Lower leg skin (tissue), 4 donors: Measurements from ENCODE around the gene NOL4L. TPM values are rescaled to one million over a fixed set of nuclear protein-coding genes. Genes with fewer than 3 reads are reported as not detected.

Experiments used
- DNase-seq, 2 donors: peaks; one replicate each; pipeline ENCODE4 v3.0.0-alpha.2; 2019; ENCODE audit warnings: low spot score in 2 of 2
- H3K4me3 ChIP-seq: fragments of 200-600 bp; sonication (generic); 2 replicates; pipeline ENCODE4 v1.5.1; 2017; ENCODE audit warnings: mild to moderate bottlenecking, low read depth; ENCODE audit not compliant: poor library complexity, severe bottlenecking
- POLR2A ChIP-seq, 2 donors: fragments of 450-650 bp; IDR thresholded peaks; one replicate each; pipeline ENCODE4 v1.6.1; 2016 to 2017; ENCODE audit warnings: antibody characterized with exemption in 2 of 2, mild to moderate bottlenecking in 1 of 2, moderate library complexity in 1 of 2
- WGBS, 2 donors: methylation state at CpG; one replicate each; pipeline ENCODE4 v1.1.5; 2018; 5-methylcytosine and 5-hydroxymethylcytosine counted together
- intact Hi-C: fragments of 100-400 bp; cut with DNase I; formaldehyde crosslinking; loops from one replicate; pipeline ENCODE4 v1.15.0; 2023; ENCODE audit warnings: low total_unique reads
- total RNA-seq, 4 donors: library from RNA; depleted of rRNA; stranded (reverse); fragments of >200 nt; gene quantifications; one replicate each; pipeline ENCODE4 v1.1.0, GENCODE V29; 2016
- TF ChIP-seq, protein P1 (sequence below), 3 donors: fragments of 450-650 bp; IDR thresholded peaks; one replicate each; pipeline ENCODE4 v1.5.1; 2016; ENCODE audit warnings: antibody characterized with exemption in 3 of 3, mild to moderate bottlenecking in 3 of 3, moderate library complexity in 2 of 3

The NOL4L gene
- total RNA-seq, 4 donors from 2014 or later = 4.6 to 10.4 (median 7.0) TPM

DNA sequence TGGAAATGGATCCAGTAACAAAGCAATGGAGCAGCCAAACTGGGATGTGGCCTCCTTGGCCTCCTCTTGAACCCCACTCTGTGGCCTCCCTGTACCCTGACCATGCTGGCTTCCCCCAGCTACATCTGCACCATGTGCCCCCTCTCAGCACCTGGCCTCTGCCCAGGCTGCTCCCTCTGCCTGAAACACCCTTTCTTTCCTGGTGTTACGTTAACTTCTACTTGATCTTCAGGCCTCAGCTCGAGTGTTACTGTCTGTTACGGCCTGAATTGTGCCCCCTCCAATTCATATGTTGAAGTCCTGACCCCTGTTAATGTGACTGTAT lies 30.2 kb downstream of the NOL4L start:
- TF ChIP-seq POLR2A (IDR thresholded peaks at IDR 0.05) = no peak
- TF ChIP-seq, protein P1, sequence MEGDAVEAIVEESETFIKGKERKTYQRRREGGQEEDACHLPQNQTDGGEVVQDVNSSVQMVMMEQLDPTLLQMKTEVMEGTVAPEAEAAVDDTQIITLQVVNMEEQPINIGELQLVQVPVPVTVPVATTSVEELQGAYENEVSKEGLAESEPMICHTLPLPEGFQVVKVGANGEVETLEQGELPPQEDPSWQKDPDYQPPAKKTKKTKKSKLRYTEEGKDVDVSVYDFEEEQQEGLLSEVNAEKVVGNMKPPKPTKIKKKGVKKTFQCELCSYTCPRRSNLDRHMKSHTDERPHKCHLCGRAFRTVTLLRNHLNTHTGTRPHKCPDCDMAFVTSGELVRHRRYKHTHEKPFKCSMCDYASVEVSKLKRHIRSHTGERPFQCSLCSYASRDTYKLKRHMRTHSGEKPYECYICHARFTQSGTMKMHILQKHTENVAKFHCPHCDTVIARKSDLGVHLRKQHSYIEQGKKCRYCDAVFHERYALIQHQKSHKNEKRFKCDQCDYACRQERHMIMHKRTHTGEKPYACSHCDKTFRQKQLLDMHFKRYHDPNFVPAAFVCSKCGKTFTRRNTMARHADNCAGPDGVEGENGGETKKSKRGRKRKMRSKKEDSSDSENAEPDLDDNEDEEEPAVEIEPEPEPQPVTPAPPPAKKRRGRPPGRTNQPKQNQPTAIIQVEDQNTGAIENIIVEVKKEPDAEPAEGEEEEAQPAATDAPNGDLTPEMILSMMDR (IDR thresholded peaks at IDR 0.05) = no peak

GRCh38 chr20:32553618-32554017 lies 31.5 kb downstream of the NOL4L start:
- DNase-seq = no peak
- no peak overlapping the region for H3K4me3 ChIP-seq
- 83 to 87% methylated on average over 4 of the region's 4 CpGs for WGBS, 2 donors
- TF ChIP-seq, protein P1 (IDR thresholded peaks at IDR 0.05) = no peak
- TF ChIP-seq POLR2A (IDR thresholded peaks at IDR 0.05) = no peak
- intact Hi-C loops = no loop called here

More for the DNA sequence above, 30.2 kb downstream of the NOL4L start:
- DNase-seq = no peak
- no peak overlapping the region for H3K4me3 ChIP-seq
- intact Hi-C loops = no loop called here
- 95% methylated on average over 3 of the region's 3 CpGs for WGBS, 2 donors

DNA sequence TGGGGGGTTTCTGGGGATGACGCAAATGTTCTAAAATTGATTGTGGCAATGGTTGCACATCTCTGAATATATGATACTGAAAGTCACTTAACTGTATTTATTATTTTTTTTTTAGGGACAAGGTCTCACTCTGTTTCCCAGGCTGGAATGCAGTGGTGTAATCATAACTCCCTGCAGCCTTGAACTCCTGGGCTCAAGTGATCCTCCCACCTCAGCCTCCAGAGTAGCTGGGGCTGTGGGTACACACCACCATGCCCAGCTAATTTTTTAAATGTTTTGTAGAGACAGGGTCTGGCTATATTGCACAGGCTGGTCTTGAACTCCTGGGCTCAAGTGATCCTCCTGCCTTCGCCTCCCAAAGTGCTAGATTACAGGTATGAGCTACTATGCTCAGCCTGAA lies 33.4 kb downstream of the NOL4L start:
- H3K4me3 ChIP-seq = no peak overlapping the region
- 94 to 95% methylated on average over 2 of the region's 2 CpGs for WGBS, 2 donors
- intact Hi-C loops = no loop called here
- no peak for DNase-seq
- TF ChIP-seq, protein P1 (IDR thresholded peaks at IDR 0.05) = no peak
- no peak for TF ChIP-seq POLR2A (IDR thresholded peaks at IDR 0.05)

GRCh38 chr20:32549842-32550241 lies 35.3 kb downstream of the NOL4L start:
- WGBS, 2 donors = 94 to 100% methylated on average over 2 of the region's 2 CpGs
- TF ChIP-seq, protein P1 (IDR thresholded peaks at IDR 0.05) = no peak
- TF ChIP-seq POLR2A (IDR thresholded peaks at IDR 0.05) = no peak
- intact Hi-C loops = no loop called here
- no peak for DNase-seq
- H3K4me3 ChIP-seq = no peak overlapping the region

DNA sequence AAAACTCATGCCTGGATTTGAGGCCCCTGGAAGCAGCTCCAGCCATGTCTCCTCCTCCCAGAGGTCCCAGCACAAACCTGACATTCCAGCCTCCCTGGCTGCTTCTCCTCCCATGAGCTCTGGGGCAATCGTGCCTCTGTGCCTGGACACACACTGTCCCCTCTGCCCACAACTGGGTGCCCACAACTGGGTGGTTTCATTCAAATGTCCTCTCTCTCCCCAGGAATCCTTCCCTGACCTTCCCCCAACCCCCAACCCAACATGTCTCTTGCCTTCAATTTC lies 37.4 kb downstream of the NOL4L start:
- 33 to 55% methylated on average over 1 of the region's 1 CpG for WGBS, 2 donors
- no peak for TF ChIP-seq POLR2A (IDR thresholded peaks at IDR 0.05)
- TF ChIP-seq, protein P1 (IDR thresholded peaks at IDR 0.05) = no peak
- H3K4me3 ChIP-seq = no peak overlapping the region
- no peak for DNase-seq
- intact Hi-C loops = no loop called here

DNA sequence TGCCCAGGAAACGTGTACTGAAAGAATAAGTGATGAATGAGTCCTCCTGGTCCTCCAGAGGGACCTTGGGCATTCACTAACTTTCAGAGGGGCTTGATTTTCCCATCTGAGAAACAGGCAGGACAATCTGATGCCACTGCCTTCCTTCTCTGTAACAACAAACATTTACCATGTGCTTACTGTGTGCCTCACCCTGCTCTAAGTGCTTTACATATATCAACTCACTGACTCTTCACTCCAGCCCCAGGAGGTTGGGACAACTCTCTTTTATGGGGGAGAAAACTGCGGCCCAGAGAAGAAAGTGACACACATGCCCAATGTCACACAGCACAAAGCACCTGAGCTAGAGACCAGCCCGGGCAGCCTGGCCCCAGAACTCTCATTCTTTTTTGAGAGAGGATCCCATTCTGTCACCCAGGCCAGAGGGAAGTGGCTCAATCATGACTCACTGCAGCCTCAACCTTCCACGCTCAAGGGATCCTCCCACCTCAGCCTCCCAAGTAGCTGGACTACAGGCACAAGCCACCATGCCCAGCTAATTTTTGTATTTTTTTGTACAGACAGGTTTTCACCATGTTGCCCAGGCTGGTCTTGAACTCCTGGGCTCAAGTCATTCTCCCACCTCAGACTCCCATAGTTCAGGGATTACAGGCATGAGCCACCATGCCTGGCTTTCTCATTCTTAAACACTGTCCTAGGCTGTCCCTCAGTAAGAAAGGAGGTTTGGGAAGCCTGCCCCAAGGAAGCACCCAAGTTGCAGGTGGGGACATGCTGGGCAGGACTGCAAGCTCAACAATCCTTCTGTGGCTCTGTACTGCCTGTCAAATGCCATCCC lies 38.0 kb downstream of the NOL4L start:
- intact Hi-C loops = no loop called here
- H3K4me3 ChIP-seq = no peak overlapping the region
- TF ChIP-seq POLR2A (IDR thresholded peaks at IDR 0.05) = no peak
- TF ChIP-seq, protein P1 (IDR thresholded peaks at IDR 0.05) = no peak
- WGBS, 2 donors = 79 to 80% methylated on average over 4 of the region's 4 CpGs
- no peak for DNase-seq
